Hematopoietic multipotent progenitor cell treated with erythropoietin and hydrocortisone succinate and interleukin-3 and kit ligand, for 15 days (in vitro differentiated cells): ENCODE measurements around the gene PLSCR2.
"Not testable (repeated sequence)": the region's sequence is repeated elsewhere in the genome, so short reads cannot be mapped to it uniquely, and the experiment has no call there.

ENCODE experiments used
- DNase-seq: peaks from one replicate; pipeline ENCODE4 v3.0.0-alpha.2; 2015; ENCODE audit warnings: low spot score

Gene PLSCR2

GRCh38 chr3:146469150-146470017 is at the start of gene PLSCR2:
Gene PLSCR2 (minus strand): TSS chr3:146469561. CDS start chr3:146459904, 9,657 bp downstream.
- DNase-seq: peak; percentile 56

GRCh38 chr3:146517684-146518435 is 48.5 kb upstream of the PLSCR2 start:
- no peak for DNase-seq

- no peak for DNase-seq
Observed at GRCh38 chr3:146513386-146514051, 44.2 kb upstream of the PLSCR2 start.

- no peak for DNase-seq
Observed at GRCh38 chr3:146511402-146512134, 42.2 kb upstream of the PLSCR2 start.

GRCh38 chr3:146507331-146508120 is 38.2 kb upstream of the PLSCR2 start:
- DNase-seq: no peak

- DNase-seq: no peak
Observed at GRCh38 chr3:146505516-146505915, 36.2 kb upstream of the PLSCR2 start.

GRCh38 chr3:146504498-146505197 is 35.3 kb upstream of the PLSCR2 start:
- DNase-seq: no peak

- no peak for DNase-seq
Observed at GRCh38 chr3:146503461-146504202, 34.3 kb upstream of the PLSCR2 start.

GRCh38 chr3:146502887-146503460 is 33.6 kb upstream of the PLSCR2 start:
- DNase-seq: no peak

GRCh38 chr3:146501752-146502151 is 32.4 kb upstream of the PLSCR2 start:
- DNase-seq: no peak

GRCh38 chr3:146499701-146500100 is 30.3 kb upstream of the PLSCR2 start:
- no peak for DNase-seq

- DNase-seq: no peak
Observed at GRCh38 chr3:146498002-146498736, 28.8 kb upstream of the PLSCR2 start.

- DNase-seq: not testable (repeated sequence)
Observed at GRCh38 chr3:146497145-146497843, 27.9 kb upstream of the PLSCR2 start.

GRCh38 chr3:146496726-146497125 is 27.4 kb upstream of the PLSCR2 start:
- DNase-seq: peak; percentile 9

GRCh38 chr3:146496251-146496650 is 26.9 kb upstream of the PLSCR2 start:
- DNase-seq: no peak

- DNase-seq: no peak
Observed at GRCh38 chr3:146493761-146494160, 24.4 kb upstream of the PLSCR2 start.

GRCh38 chr3:146493221-146493620 is 23.9 kb upstream of the PLSCR2 start:
- DNase-seq: no peak

GRCh38 chr3:146491303-146491702 is 21.9 kb upstream of the PLSCR2 start:
- no peak for DNase-seq
